Gastrocnemius medialis (tissue), 4 donors: ENCODE measurements around the gene MEIOSIN. TPM values are rescaled to one million over a fixed set of nuclear protein-coding genes. Genes with fewer than 3 reads are reported as not detected.

Experiments used
- ATAC-seq, 2 donors: fragments of 150-250 bp; one replicate each; pipeline ENCODE4 v1.9.1; 2016
- DNase-seq, 2 donors: peaks; one replicate each; pipeline ENCODE4 v3.0.0-alpha.2; 2019
- H3K27ac ChIP-seq, 4 donors: fragments of 200-600 bp; sonication (generic); 1 replicate in 1 of 4; 2 replicates in 3 of 4; pipeline ENCODE4 v1.5.1; 2016 to 2018; ENCODE audit warnings: mild to moderate bottlenecking in 2 of 4, moderate library complexity in 1 of 4
- H3K27me3 ChIP-seq, 3 donors: fragments of 200-600 bp; sonication (generic) in 2 of 3; 1 replicate in 1 of 3; 2 replicates in 2 of 3; pipeline versions ENCODE4 v1.5.1 to v1.6.0; 2016 to 2019; ENCODE audit warnings: mild to moderate bottlenecking in 1 of 3, moderate library complexity in 1 of 3
- H3K36me3 ChIP-seq, 2 donors: fragments of 200-600 bp; sonication (generic) in 1 of 2; one replicate each; pipeline ENCODE4 v1.5.1; 2017 to 2018
- H3K4me1 ChIP-seq, 2 donors: fragments of 200-600 bp; sonication (generic) in 1 of 2; one replicate each; pipeline ENCODE4 v1.5.1; 2016 to 2017; ENCODE audit warnings: mild to moderate bottlenecking in 2 of 2
- H3K4me3 ChIP-seq, 4 donors: fragments of 200-600 bp; sonication (generic) in 3 of 4; 1 replicate in 1 of 4; 2 replicates in 3 of 4; pipeline ENCODE4 v1.5.1; 2016 to 2019; ENCODE audit warnings: mild to moderate bottlenecking in 2 of 4
- H3K9me3 ChIP-seq, 3 donors: fragments of 200-600 bp; sonication (generic) in 2 of 3; 1 replicate in 1 of 3; 2 replicates in 2 of 3; pipeline ENCODE4 v1.5.1; 2016 to 2019
- POLR2A ChIP-seq, 2 donors: fragments of 450-650 bp; IDR thresholded peaks; one replicate each; pipeline ENCODE4 v1.6.1; 2017; ENCODE audit warnings: antibody characterized with exemption in 2 of 2, mild to moderate bottlenecking in 2 of 2, moderate library complexity in 2 of 2
- in situ Hi-C, 4 donors: fragments of 200-750 bp; cut with MboI; loops; one replicate each; pipeline versions ENCODE4 v1.15.0 to v1.8.0; 2017; ENCODE audit warnings: low sequenced_read_pairs in 4 of 4
- intact Hi-C: fragments of 100-400 bp; cut with DNase I; formaldehyde crosslinking; loops from one replicate; pipeline ENCODE4 v1.15.1; 2023; ENCODE audit warnings: low total_unique reads
- total RNA-seq, 4 donors: library from RNA; depleted of rRNA; stranded (reverse); fragments of >200 nt; gene quantifications; one replicate each; pipeline versions ENCODE4 v1.1.0 to v1.2.3, GENCODE V29; 2016
- TF ChIP-seq, protein P1 (sequence below), 5 experiments: fragments of 450-650 bp in 3 of 5; fragments of 200-600 bp in 2 of 5; sonication (generic) in 2 of 5; IDR thresholded peaks in 4 of 5; conservative IDR thresholded peaks in 1 of 5; 1 replicate in 4 of 5; 2 replicates in 1 of 5; pipeline ENCODE4 v1.5.1; 2016 to 2019; ENCODE audit warnings: antibody characterized with exemption in 5 of 5, mild to moderate bottlenecking in 3 of 5, moderate library complexity in 3 of 5

The MEIOSIN gene
- total RNA-seq, 4 donors from 2014 or later = not detected

DNA sequence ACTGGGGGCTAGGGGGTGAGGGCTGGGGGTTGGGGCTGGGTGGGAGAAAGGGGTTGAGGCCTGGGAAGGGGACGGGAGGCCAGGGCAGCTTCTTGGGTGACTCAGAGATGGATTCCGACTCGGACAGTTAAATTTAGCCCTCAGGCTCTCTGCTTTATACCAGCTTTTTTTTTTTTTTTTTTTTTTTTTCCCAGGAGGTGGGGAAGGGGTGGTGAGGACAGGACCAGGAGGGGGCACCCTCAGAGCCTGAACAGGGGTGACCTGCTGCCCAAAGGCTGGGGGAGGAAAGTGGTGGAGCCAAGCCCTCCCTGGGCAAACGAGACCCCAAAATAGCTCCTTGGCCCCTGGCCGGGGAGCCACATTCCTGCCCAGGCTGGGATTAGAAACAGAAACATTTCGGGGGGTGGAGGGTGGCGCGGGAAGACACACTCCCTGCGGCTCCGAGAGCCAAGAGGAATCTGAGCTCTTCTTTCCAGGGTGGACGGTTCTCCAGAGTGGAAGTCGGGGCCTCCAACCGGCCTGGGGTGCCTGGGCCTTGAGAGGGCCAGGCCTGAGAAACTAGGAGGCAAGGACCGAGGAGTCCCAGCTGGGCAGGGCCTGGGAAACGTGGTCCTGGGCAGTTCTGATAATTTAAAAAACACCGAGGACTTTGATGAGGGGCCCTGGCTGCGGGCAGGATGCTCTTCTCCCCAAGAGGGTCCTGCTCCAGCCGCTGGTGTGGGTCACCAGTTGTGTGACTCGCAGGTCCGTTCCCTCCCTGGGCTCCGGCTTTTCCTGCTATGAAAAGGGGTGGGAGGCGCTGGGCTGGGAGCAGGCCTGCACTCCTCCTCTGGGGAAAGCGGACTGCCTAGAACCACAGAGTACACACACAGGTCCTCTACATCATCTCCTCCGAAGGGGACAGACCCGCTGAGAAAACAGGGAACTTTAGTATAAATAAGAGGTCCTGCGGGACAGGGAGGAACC lies 49.9 kb downstream of the MEIOSIN start:
- Histone ChIP-seq H3K36me3 (peaks cover 0 to 12% of the 10 kb centered on the region in 2 donors), H3K9me3 (no peaks in the 10 kb centered on the region), H3K27ac (peak overlapping the region; percentile 96 to 100 (median 99)), H3K4me1 (peaks cover 45 to 77% of the 10 kb centered on the region in 2 donors), H3K4me3 (peak overlapping the region; percentile 58 to 75 (median 61)), H3K27me3 (no peaks in the 10 kb centered on the region)
- in situ Hi-C loops (no loop called here), intact Hi-C loops (loop anchor here (1.0 to 10.0 kb wide), 3 partner anchors 9 to 458 kb away; partner anchors contain the start of genes CKM and DMWD)
- DNase-seq = peak; percentile 83 to 94
- ATAC-seq = peak; percentile 70 to 74
- TF ChIP-seq, protein P1, sequence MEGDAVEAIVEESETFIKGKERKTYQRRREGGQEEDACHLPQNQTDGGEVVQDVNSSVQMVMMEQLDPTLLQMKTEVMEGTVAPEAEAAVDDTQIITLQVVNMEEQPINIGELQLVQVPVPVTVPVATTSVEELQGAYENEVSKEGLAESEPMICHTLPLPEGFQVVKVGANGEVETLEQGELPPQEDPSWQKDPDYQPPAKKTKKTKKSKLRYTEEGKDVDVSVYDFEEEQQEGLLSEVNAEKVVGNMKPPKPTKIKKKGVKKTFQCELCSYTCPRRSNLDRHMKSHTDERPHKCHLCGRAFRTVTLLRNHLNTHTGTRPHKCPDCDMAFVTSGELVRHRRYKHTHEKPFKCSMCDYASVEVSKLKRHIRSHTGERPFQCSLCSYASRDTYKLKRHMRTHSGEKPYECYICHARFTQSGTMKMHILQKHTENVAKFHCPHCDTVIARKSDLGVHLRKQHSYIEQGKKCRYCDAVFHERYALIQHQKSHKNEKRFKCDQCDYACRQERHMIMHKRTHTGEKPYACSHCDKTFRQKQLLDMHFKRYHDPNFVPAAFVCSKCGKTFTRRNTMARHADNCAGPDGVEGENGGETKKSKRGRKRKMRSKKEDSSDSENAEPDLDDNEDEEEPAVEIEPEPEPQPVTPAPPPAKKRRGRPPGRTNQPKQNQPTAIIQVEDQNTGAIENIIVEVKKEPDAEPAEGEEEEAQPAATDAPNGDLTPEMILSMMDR (IDR thresholded peaks at IDR 0.05 in 4 of 5, conservative IDR thresholded peaks at IDR 0.05 in 1 of 5) = no peak
- TF ChIP-seq POLR2A (IDR thresholded peaks at IDR 0.05) = peak; percentile 55 to 63

- no peak for TF ChIP-seq POLR2A (IDR thresholded peaks at IDR 0.05)
- TF ChIP-seq, protein P1 (IDR thresholded peaks at IDR 0.05 in 4 of 5, conservative IDR thresholded peaks at IDR 0.05 in 1 of 5) = no peak
- in situ Hi-C loops = no loop called here
- Histone ChIP-seq H3K27ac (peak overlapping the region; percentile 96 to 100 (median 99)), H3K36me3 (peaks cover 0 to 2% of the 10 kb centered on the region in 2 donors), H3K4me1 (peaks cover 53 to 85% of the 10 kb centered on the region in 2 donors), H3K4me3 (no peak overlapping the region), H3K27me3 (no peaks in the 10 kb centered on the region), H3K9me3 (no peaks in the 10 kb centered on the region)
- ATAC-seq = no peak
- DNase-seq = no peak
- intact Hi-C loops = loop anchor here (10.0 kb wide), 1 partner anchor 459 kb away; the partner anchor contains the start of gene CKM
Measured at GRCh38 chr19:45784096-45784495, 50.9 kb downstream of the MEIOSIN start.

GRCh38 chr19:45785097-45785496 lies 51.9 kb downstream of the MEIOSIN start:
- in situ Hi-C loops (no loop called here), intact Hi-C loops (loop anchor here (10.0 kb wide), 1 partner anchor 460 kb away; the partner anchor contains the start of gene CKM)
- H3K36me3 ChIP-seq = peaks cover 0 to 8% of the 10 kb centered on the region in 2 donors
- ATAC-seq = no peak
- no peak overlapping the region for H3K4me3 ChIP-seq
- DNase-seq = no peak
- peaks cover 57 to 80% of the 10 kb centered on the region in 2 donors for H3K4me1 ChIP-seq
- H3K9me3 ChIP-seq = no peaks in the 10 kb centered on the region
- peak overlapping the region; percentile 50 to 100 (median 98) for H3K27ac ChIP-seq
- H3K27me3 ChIP-seq = no peaks in the 10 kb centered on the region
- TF ChIP-seq, protein P1 (IDR thresholded peaks at IDR 0.05 in 4 of 5, conservative IDR thresholded peaks at IDR 0.05 in 1 of 5) = no peak
- TF ChIP-seq POLR2A (IDR thresholded peaks at IDR 0.05) = no peak

DNA sequence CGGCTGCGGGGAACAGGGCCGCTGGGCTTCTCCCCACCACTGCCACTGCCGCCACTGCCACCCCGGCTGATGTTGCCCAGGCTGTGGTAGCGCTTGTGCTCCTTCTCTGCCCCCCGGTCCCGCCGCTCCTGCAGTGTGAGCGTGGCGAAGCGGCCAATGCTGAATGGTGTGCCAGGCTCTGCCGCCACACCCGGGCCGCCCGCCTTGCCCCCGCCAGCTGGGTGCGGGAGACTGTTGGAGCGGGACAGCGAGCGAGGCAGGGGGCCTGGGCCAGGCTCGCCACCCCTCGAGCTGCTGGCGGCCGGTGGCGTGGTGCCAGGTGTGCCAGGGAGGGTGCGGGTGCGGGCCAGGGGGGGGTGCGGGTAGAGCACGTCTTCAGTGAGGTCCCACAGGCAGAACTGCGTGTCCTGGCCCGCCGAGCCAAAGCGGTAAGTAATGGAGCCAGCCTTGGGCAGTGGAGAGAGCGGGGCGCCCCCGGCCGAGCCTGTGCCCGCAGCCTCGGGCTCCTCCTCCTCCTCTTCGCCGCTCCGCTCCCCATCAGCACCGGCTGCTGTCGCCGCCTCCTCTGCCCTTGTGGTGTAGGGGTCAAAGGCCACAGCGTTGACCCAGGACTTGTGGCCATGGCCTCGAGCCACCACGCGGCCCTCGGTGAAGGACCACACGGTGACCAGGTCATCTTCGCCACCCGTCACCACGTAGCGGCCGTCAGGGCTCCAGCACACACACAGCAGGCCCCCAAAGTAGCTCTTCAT lies 52.7 kb downstream of the MEIOSIN start:
- Histone ChIP-seq H3K36me3 (peaks cover 0 to 17% of the 10 kb centered on the region in 2 donors), H3K4me3 (no peak overlapping the region)

More for the DNA sequence above, 52.7 kb downstream of the MEIOSIN start:
- Histone ChIP-seq H3K27me3 (no peaks in the 10 kb centered on the region), H3K9me3 (no peaks in the 10 kb centered on the region), H3K27ac (peak overlapping the region in 3 of 4 donors; percentile 96 to 100 (median 100)), H3K4me1 (peaks cover 48 to 71% of the 10 kb centered on the region in 2 donors)
- DNase-seq (no peak), ATAC-seq (no peak)
- TF ChIP-seq, protein P1 (IDR thresholded peaks at IDR 0.05 in 4 of 5, conservative IDR thresholded peaks at IDR 0.05 in 1 of 5) = no peak
- no peak for TF ChIP-seq POLR2A (IDR thresholded peaks at IDR 0.05)
- in situ Hi-C loops (no loop called here), intact Hi-C loops (loop anchor here (10.0 kb wide), 1 partner anchor 461 kb away; the partner anchor contains the start of gene CKM)
